ENCODE results near the gene MYPOP. TPM values are rescaled to one million over a fixed set of nuclear protein-coding genes. Genes with fewer than 3 reads are reported as not detected.
A peak's percentile ranks its signal among the peaks of the same experiment; 100 is the strongest.

Gene MYPOP
- total and polyA plus RNA-seq, 2 of the 13 experiments (the other 11 are each of a cell fraction or from before 2014, with no cell fraction given): 2.3 to 2.7 TPM

GRCh38 chr19:45885556-45886426 is 16.6 kb downstream of the MYPOP start, which contains the start of gene IRF2BP1 (continued):
- TF ChIP-seq ZNF503 (CRISPR knock-in tag; IDR thresholded peaks at IDR 0.05): no peak
- no peak for TF ChIP-seq HOMEZ (CRISPR knock-in tag; IDR thresholded peaks at IDR 0.05; ENCODE audit: low read depth)
- peak; percentile 60; the same call in 1 of the 2 replicates for TF ChIP-seq RNF2 (conservative IDR thresholded peaks at IDR 0.05; ENCODE audit: low read depth)
- TF ChIP-seq ZBTB37 (CRISPR knock-in tag; IDR thresholded peaks at IDR 0.05): no peak
- TF ChIP-seq ZNF776 (CRISPR knock-in tag; IDR thresholded peaks at IDR 0.05): peak; percentile 74; the same call in 1 of the 2 replicates
- 0 out of 2 replicates have a peak, but pooled peaks have one; percentile 43 for TF ChIP-seq GATA4 (IDR thresholded peaks at IDR 0.05; ENCODE audit: borderline replicate concordance, low read depth)
- TF ChIP-seq SOX13 (IDR thresholded peaks at IDR 0.05): no peak
- TF ChIP-seq SOX13 (CRISPR knock-in tag; conservative IDR thresholded peaks at IDR 0.05 in 1 of 2, IDR thresholded peaks at IDR 0.05 in 1 of 2): peak in 1 of 2 experiments; percentile 9; a peak in 1 of 4 replicates
- TF ChIP-seq SNRNP70 (IDR thresholded peaks at IDR 0.05; ENCODE audit: low read depth, low read length): no peak
- peak; percentile 21; the same call in 1 of the 2 replicates for TF ChIP-seq ZNF441 (CRISPR knock-in tag; IDR thresholded peaks at IDR 0.05; ENCODE audit: borderline replicate concordance)
- TF ChIP-seq ZNF749 (CRISPR knock-in tag; IDR thresholded peaks at IDR 0.05; ENCODE audit: borderline replicate concordance): peak; percentile 33; the same call in 1 of the 2 replicates
- TF ChIP-seq YEATS4 (CRISPR knock-in tag; IDR thresholded peaks at IDR 0.05; ENCODE audit: borderline replicate concordance): peak; percentile 65; the same call in 1 of the 2 replicates
- TF ChIP-seq ZNF773 (CRISPR knock-in tag; IDR thresholded peaks at IDR 0.05; ENCODE audit: borderline replicate concordance): peak; percentile 68; the same call in 1 of the 2 replicates
- no peak for TF ChIP-seq TCF12 (IDR thresholded peaks at IDR 0.05)
- TF ChIP-seq TCF12 (CRISPR knock-in tag; IDR thresholded peaks at IDR 0.05): no peak
- TF ChIP-seq FIP1L1 (IDR thresholded peaks at IDR 0.05; ENCODE audit: borderline replicate concordance, insufficient read depth, low read depth, low read length): peak; percentile 31; the same call in 1 of the 2 replicates
- TF ChIP-seq MED1 (CRISPR knock-in tag; IDR thresholded peaks at IDR 0.05): peak; percentile 35; the same call in 1 of the 2 replicates
- TF ChIP-seq NFKB2 (CRISPR knock-in tag; IDR thresholded peaks at IDR 0.05; ENCODE audit: borderline replicate concordance): peak; percentile 78; the same call in 1 of the 2 replicates
- no peak; the same call in 1 of the 2 replicates for TF ChIP-seq FOXO1 (CRISPR knock-in tag; IDR thresholded peaks at IDR 0.05)
- TF ChIP-seq ZNF431 (CRISPR knock-in tag; IDR thresholded peaks at IDR 0.05; ENCODE audit: borderline replicate concordance, low read depth): 0 out of 2 replicates have a peak, but pooled peaks have one; percentile 67
- no peak for TF ChIP-seq ZNF607 (CRISPR knock-in tag; IDR thresholded peaks at IDR 0.05; ENCODE audit: borderline replicate concordance)
- peak; percentile 25; the same call in 1 of the 2 replicates for TF ChIP-seq RAD21 (CRISPR knock-in tag; IDR thresholded peaks at IDR 0.05)
- no peak for TF ChIP-seq SRSF9 (IDR thresholded peaks at IDR 0.05; ENCODE audit: borderline replicate concordance, insufficient read depth, low read depth, low read length, poor library complexity, severe bottlenecking)
- TF ChIP-seq NAIF1 (CRISPR knock-in tag; IDR thresholded peaks at IDR 0.05; ENCODE audit: borderline replicate concordance): no peak
